ENCODE results near the gene EPHA2.

The EPHA2 gene

DNA sequence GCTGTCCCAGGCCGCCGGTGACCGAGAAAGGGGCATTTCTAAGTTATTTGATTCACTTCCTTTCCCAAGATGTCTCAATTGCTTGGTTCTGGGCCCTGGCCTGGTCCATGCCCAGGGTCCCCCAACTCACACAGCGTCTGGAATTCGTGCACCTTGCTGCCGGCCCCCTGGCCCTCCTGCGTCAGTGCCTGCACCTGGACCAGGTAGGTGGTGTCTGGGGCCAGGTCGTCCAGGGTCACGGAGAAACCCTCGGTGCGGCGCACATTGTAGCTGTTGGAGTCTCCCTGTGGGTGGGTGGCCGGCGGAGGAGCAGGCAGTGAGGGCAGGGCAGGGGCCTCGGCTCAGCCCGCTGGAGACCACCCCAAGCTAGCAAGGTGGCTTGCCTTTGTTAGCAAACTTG, 21.0 kb downstream of the EPHA2 start:
- DNase-seq (ENCODE audit: low spot score): no peak

DNA sequence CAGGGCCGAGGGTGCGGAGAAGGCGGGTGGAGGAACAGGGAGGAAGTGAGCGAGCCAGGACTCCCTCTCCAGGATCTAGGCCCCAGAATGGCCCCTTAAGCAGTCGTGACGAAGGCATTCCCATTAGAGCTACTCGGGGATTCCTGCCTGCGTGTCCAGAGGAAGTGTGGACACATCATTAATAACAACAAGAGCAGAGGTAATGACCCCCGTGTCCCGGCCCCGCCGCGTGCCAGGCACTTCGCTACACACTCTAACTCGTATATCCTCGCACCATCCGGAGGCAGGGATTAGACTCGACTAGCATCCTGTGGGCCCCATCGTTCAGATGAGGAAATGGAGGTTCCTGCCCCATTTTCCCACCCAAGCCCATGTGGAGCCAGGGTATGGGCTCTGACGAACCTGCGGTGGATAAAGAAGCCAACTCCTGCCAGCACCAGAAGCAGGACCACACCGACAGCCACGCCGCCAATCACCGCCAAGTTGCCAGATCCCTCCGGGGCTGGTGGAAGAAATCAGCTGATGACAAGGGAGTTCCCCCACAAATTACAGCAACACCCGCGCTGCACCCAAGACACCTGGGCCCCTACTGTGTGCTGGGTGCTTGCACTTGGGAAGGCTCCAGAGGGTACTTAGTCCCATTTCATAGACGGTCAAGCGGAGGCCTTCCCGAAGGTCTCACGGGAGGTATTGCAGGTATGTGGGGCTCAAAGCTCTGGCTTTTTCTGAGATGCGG, 21.6 kb downstream of the EPHA2 start:
- no peak for DNase-seq (ENCODE audit: low spot score)

DNA sequence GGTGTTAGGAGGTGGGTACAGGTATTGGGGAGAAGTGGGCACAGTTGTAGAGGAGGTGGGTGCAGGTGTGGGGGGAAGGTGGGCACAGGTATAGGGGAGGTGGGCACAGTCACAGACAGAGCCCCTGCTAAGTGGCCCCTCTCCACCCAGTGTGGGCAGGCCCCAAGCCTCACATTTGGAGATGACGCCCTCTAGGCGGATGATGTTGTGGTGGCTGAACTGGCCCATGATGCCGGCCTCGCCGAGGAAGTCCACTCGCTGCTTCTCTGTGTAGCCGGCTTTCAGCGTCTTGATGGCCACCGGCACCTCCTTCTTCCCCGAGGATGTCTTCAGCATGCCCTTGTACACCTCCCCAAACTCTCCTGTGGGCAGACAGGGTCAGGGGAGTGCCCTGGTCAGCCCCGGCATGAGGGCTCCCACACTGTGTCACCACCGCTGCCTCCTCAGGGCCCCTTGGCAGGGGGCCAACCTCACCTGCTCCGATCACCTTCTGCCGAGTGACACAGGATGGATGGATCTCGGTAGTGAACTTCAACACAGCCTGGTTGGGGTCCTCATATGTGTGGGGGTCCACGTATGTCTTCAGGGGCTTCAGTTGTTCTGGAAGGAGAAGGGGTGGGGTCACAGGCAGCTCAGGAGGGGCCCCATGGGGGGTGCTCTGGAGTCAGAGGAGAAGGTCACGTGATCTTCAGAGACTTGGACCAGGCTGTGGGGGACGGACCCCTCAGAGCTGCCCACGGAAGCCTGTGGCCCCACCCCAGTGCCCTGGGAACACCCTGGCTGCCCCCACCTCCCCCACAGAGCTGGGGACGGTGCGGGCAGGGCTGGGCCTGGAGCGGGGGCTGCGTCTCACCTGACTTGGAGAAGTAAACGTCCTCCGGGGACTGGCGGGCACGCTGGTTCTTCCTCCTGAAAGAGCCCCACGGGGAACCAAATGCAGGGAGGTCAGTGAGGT, 22.6 kb downstream of the EPHA2 start:
- DNase-seq (ENCODE audit: low spot score): no peak

DNA sequence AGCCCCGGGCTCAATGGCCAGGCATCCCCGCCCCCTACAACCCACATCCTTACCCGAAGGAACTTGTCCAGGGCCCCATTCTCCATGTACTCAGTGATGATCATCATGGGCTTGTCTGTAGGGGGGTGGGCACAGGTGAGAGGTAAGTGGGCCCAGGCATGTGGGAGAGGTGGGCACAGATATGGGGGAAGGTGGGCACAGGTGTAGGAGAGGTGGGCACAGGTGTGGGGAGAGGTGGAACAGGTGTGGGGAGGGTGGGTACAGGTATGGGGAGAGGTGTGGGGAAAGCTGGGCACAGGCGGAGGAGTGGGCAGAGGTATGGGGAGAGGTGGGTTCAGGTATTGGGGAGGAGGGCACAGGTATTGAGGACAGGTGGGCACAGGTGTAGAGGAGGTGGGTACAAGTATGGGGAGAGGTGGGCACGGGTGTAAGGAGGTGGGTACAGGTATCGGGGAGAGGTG, 23.5 kb downstream of the EPHA2 start:
- DNase-seq (ENCODE audit: low spot score): no peak

DNA sequence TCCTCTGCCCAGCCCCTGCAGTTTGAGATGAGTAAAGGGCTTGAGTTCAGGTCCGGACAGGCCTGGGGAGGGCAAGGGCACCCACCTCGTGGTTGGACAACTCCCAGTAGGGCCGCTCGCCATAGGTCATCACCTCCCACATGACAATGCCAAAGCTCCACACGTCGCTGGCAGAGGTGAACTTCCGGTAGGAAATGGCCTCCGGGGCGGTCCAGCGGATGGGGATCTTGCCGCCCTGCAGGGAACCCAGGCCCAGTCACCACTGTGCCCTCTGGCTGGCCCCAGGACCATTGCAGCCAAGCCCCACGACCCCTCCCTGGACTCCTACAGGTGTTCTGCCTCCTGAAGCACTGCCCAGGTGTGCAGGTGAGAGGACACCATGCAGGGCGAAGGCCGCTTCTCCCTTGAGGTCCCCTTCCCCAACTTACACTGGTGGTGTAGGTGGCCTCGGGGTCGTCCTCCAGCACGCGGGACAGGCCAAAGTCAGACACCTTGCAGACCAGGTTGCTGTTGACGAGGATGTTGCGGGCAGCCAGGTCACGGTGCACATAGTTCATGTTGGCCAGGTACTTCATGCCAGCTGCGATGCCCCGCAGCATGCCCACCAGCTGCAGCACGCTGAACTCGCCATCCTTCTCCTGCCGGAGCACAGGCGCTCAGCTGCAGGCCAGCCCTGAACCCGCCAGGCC, 24.1 kb downstream of the EPHA2 start:
- DNase-seq (ENCODE audit: low spot score): no peak

DNA sequence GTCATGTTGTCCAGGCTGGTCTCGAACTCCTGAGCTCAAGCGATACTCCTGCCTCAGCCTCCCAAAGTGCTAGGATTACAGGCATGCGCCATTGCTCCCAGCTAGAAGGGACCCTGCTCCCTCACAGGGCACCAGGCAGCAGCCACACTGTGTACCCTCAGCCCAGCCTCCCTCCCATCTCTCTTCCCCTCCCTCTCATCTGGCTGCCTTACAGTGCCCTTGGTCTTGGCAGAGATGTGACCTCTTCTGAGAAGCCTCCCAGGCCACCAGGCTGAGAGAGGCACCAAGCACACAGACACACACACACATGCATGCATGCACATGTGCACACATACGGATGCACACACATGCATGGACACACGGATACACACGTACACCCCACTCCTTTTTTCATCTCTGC, 25.0 kb downstream of the EPHA2 start:
- DNase-seq (ENCODE audit: low spot score): no peak

DNA sequence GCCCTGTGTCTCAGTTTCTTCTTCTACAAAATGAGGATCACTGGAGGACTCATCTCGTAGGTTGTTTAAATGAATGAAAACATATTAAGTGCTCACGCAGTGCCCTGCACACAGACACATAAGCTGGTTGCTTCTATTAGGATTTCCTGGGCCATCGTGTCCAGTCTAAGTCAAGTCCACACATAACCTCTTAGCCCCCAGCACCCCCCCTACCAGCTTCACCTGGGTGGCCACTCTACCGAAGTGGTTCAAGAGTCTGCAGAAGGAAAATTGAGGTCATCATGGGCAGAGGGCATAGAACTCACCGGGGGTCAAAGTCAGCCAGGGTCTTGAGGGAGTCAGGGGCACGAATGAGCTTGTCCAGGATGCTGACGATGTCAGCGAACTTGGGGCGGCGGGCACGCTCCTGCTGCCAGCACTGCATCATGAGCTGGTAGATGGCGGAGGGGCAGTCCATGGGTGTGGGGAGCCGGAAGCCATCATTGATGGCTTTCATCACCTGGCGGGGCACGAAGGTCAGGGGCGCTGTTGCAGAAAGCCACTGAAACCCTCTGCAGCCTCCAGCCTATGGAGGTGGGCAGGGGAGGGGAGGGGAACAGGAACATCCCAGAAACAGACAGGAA, 25.8 kb downstream of the EPHA2 start:
- DNase-seq (ENCODE audit: low spot score): no peak

DNA sequence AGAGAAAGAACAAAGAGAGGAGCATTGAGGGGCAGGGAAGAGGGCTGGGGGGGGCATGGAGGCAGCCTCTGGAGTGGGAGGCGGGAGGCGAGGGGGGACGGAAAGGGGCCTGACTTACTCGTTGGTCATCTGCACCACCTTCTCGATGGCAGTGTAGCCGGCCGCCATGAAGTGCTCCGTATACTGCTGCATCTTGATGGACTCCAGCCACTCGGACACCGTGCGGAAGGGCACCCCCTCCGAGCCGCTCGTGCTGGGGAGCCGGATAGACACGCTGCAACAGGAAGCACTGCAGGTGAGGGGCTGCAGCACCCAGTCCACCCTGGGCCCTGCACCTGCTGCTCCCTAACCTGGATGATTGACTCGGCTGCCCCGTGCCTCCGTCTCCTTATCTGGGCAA, 26.6 kb downstream of the EPHA2 start:
- DNase-seq (ENCODE audit: low spot score): no peak

DNA sequence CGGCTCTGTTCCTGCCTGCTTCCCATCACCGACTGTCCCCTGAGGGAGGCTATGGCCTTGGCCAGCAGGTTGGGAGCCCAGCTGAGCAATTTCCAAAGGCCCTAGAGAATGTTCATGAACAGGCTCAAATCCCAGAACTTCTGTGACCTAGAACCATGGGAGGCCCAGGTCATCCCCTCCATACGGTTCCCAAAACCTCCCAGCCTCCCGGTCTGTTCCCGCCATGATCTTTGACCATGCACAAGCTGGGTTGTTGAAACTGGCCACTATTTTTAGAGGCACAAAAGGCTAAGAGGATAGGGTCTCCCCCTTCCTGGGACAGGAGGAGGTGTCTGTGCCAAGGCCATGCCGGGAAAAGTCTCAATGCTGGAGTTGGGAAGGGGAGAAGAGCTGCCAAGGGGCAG, 27.5 kb downstream of the EPHA2 start:
- no peak for DNase-seq (ENCODE audit: low spot score)

DNA sequence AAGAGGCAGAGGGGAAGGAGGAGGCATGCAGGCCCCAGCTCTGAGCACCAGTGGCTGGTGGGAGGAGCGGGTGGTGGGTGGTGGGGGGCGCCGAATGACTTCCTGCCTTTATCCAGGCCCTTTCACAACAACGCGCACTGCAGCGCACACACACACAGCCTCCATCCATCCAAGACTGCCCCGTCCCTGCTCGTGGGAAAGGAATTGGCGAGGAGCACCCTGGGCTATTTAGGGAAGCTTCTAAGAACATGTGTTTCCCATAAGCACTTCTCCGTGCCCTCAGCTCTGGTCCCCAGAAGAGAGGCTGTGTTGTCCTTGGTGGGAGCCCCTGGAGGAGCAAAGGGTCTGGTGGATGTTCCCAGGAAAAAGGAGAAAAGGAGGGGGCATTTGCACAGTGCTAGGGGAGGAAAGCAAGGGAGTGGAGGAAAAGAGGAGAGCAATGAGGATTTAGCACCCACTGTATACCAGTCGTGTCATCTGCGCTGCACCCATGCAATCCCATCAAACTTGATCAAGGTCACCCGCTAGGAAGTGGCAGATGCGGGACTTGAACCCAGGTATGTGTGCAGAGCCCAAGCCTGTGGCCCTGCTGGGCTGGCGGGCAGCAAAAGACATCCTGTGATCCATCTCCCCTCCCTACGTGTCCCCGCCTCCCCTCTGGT, 28.1 kb downstream of the EPHA2 start:
- no peak for DNase-seq (ENCODE audit: low spot score)

DNA sequence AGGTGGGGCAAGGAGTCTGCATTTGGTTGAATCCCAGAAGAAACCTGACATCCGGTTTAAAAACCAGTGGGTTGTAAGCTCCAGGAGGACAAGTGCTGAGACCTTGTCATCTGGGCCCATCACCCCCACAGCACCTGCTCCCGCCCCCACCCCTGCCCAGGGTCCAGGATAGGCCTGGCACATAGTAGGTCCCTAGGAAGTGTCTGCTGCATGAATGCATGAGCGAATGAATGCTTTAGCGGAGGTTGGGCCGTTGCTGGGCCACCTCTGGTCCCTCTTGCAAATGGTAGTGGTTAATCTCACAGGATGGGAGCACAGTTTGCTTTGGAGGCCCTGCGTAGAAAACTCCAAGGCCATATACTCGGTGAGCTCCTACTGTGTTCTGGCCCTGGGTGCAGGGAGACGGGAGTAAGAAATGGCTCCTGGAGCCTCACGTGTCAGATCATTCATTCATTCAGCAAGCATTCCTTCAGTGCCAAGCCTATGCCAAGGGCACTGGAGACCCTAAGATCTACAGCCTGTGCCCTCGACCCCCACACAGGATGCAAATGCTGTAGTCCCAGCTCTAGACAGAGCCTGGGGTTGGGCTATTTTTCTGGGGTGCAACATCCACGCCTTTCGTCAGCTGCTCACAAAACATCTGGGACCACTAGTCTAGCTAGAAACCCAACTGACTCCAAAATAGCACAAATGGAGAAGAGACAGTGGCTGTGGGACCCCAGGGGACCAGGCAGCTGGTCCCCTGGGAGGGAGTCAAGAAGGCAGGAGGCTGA, 28.9 kb downstream of the EPHA2 start:
- no peak for DNase-seq (ENCODE audit: low spot score)

DNA sequence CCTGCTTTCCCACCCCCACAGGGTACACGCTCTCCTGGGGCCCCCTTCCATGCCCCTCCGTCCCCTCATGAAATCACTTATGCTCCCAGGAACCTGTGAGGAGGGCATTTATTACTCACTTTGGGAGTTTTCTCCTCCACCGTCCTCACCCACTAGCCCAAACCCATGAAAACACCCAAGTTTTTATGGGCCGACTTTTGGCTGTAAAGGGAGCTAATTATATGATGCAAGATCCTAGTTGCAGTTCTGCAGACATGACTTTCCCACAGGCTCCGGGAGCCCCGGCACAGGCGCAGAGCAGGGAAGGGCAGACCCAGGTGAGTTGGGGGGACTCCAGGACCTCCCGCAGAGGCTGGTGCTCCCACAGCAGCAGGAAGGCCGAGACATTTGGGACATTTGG, 29.7 kb downstream of the EPHA2 start:
- DNase-seq (ENCODE audit: low spot score): no peak

DNA sequence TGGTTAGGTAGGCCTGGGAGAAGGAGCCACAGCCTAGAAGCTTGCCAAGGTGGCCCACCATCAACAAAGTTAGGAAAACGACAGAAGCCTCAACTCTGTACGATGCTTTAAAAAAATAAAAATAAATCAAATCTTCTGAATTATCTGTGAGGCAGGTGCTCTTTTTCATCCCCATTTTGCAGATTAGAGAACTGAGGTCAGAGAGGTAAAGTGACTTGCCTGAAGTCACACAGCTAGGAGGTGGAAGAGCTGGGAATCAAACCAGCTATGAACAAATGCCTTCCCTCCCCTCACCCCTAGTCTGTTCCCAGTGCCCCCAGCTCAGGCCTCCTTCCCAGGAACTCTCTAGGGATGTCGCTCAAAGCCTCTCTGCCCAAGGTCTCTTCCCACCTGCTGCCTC, 30.4 kb downstream of the EPHA2 start:
- no peak for DNase-seq (ENCODE audit: low spot score)

DNA sequence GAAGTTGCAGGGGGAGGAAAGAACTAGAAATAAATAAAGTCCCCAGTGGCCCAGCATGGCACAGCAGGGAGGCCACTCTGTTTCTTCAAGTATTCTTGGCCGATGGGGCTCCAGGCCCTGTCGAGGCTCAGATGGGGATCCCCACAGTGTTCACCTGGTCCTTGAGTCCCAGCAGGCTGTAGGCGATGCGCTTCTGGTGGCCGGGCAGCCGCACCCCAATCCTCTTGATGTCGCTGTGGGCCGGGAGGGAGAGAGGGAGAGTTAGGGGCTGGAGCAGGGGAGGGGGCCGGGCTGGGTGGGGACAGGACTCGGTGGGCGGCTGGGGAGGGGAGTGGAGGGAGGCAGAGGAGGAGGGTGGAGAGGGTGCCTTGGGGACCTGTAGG, 30.8 kb downstream of the EPHA2 start:
- DNase-seq (ENCODE audit: low spot score): no peak

DNA sequence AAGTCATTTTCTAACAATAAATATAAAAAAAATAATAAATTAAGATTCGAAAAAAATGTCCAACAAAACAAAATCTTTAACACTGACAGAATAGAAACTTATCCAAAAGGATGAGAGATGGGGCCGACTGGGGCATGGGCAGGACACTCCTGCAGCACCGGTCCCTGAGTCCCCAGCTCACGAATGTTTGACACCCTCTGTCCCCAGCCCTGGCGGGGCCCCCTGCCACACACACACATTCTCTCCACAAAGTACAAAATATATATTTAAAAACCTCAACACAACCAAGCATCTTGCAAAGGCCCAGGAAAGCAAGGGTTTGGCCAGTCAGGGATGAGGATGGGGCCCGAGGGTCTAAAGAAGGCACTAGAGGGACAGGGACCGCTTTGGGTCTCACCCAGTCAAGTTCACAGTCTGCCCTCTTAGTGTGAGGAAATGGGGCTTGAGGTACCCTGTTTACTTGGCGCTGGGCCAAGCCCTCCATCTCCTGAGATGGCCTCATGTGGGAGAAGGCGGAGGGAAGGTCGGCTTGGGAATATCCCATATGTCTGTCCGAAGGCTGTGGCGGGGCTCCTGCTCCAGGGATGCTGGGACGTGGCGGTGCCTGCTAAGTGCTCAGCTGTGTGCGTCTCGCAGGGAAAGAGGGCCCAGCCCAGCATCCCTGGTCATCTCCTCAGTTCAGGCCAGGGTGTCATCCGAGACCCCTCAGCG, 31.3 kb downstream of the EPHA2 start:
- no peak for DNase-seq (ENCODE audit: low spot score)

DNA sequence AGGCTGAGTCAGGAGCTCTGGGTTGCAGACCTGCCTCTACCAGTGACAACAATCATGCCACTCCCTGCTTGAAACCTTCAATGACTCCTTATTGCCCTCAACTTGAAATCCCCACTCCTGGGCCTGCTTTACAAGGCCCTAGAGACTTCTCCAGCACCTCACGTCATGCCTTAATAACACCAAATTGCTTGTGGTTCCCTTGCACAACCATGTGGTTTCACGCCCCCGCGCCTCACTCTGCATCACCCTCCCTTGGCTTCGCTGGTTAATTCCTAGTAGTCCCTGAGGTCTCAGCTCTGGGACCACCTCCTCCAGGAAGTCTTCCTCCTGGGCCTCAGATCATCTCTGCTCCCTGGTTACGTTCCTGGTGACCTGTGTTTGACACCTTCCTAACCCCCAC, 33.0 kb downstream of the EPHA2 start:
- DNase-seq (ENCODE audit: low spot score): no peak

DNA sequence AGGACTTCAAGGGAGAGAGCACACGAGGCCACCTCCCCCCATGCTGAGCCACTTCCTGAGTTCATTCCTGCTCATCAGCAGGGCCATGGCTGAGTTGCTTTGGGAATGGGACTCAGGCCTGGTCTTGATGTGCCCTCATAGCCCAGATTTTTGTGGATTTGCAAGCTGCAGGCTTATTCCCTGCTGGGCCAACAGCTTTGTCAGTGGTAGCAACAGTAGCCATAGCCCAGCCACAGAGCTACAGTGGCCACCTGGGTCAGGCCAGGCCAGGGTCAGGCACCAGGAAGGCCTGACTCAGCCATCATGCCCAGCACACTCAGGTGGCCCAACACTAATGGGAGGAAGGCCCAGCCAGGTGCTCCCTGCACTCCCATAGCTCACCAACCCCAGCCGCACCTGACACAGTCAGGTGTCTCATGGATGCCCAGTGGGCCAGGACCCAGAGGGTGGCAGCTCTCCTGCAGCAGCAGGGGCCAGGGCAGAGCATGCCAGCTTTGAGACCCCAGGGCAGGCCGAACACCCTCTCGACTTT, 33.5 kb downstream of the EPHA2 start:
- DNase-seq (ENCODE audit: low spot score): no peak

DNA sequence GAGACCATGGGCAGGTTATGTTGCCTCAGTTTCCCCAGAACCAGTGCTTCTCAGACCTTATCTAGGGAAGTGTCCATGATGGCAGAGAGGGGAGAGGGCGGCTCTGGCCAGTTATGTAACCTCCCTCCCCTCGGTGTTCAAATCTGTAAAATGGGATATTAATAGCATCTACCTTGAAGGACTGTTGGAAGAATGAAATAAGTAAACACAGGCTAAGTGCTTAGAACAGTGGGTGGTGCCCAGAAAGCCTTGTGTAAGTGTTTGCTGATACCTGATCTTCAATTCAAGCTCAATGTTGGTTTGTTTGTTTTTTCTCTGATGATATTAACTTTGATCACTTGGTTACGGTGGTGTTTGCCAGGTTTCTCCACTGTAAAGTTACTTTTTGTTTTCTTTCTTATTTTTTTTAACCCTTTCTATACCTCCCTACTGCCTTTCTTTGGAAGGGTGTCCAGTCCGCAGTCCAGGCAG, 34.9 kb downstream of the EPHA2 start:
- DNase-seq (ENCODE audit: low spot score): no peak

DNA sequence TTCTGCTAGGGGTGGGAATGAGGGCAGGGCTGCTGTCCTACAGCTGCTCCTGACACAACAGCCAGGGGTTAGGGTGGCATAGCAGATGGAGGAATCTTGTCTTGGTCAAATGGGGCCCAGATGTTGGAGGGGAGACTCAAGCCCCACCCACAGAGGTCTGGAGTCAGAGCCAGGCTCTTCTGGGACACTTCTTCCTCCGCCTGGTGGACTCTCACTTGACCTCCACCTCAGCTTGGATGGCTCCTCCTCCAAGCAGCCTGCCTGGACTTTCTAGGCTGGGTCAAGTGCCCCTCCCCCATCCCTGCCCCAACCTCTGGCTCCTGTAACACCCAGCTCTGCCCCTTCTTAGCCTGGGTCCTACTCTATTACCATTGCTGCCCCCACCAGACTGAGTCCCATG, 35.5 kb downstream of the EPHA2 start:
- DNase-seq (ENCODE audit: low spot score): no peak

DNA sequence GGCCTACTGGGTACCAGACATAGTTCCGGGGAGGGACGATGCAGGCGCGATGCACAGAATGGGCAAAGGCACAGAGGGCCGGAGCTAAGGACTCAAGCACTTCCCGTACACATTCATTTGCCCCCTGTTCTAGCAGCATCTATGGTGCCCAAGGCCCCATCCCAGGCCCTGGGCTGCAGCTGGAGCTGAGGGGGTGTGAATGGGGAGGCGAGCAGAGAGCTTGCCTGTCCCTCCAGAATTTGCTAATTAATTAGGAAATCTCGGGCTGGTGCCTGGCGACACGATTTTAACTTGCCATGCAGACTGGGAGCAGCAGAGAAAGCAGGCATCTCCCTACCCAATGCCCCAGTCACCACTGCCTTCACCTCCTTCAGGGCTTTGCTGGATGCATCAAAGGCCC, 35.9 kb downstream of the EPHA2 start:
- DNase-seq (ENCODE audit: low spot score): no peak
